ENCODE measurements around the gene KDM3A.

Gene KDM3A

GRCh38 chr2:86441392-86441881 is 266 bp downstream of the KDM3A start:
- H3K9ac ChIP-seq (ENCODE audit: low read length) = no peak overlapping the region
- H3K27me3 ChIP-seq (ENCODE audit: control insufficient read depth, insufficient read depth, low read length) = no peaks in the 10 kb centered on the region
- H3K27ac ChIP-seq (ENCODE audit: low read depth, low read length) = peak overlapping the region; percentile 96
- no peaks in the 10 kb centered on the region for H3K36me3 ChIP-seq (ENCODE audit: control insufficient read depth, insufficient read depth, low read length)
- peaks cover 23% of the 10 kb centered on the region for H3K4me1 ChIP-seq (ENCODE audit: control insufficient read depth, insufficient read depth, low read length)
- peak overlapping the region; percentile 64 for H3K4me3 ChIP-seq (ENCODE audit: low read length)

DNA sequence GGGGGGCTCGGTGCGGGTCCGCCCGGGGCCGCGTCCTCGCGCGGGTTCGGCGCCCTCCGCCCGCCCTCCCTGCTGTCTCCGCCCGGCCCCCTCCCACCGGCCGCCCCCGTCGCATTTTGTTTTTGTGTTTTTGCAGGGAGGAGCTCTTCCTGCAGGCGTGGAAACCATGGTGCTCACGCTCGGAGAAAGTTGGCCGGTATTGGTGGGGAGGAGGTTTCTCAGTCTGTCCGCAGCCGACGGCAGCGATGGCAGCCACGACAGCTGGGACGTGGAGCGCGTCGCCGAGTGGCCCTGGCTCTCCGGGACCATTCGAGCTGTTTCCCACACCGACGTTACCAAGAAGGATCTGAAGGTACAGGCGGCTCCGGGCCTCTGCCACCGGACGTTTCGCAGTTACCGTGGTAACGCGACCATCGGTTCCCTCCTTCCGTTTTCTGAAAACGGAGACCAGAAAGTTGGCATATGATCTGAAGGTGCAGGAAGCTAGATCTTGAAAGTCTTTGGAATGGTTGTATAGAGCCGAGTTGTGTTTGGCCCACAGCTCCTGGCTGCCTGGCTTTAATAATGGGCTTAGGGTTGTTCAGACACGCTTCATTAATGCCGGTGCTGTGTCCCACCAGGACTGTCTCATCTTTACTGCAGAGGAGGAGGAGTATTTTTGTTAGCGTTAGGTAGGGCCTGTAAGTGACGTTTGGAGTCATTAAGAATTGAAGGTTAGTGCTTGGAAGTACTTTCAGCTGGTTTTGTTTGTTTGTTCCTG is 891 bp downstream of the KDM3A start:
- peak overlapping the region; percentile 96 for H3K27ac ChIP-seq (ENCODE audit: low read depth, low read length)
- no peaks in the 10 kb centered on the region for H3K27me3 ChIP-seq (ENCODE audit: control insufficient read depth, insufficient read depth, low read length)
- no peaks in the 10 kb centered on the region for H3K36me3 ChIP-seq (ENCODE audit: control insufficient read depth, insufficient read depth, low read length)
- H3K9ac ChIP-seq (ENCODE audit: low read length) = peak overlapping the region; percentile 53
- H3K4me1 ChIP-seq (ENCODE audit: control insufficient read depth, insufficient read depth, low read length) = peaks cover 23% of the 10 kb centered on the region
- H3K4me3 ChIP-seq (ENCODE audit: low read length) = peak overlapping the region; percentile 67

DNA sequence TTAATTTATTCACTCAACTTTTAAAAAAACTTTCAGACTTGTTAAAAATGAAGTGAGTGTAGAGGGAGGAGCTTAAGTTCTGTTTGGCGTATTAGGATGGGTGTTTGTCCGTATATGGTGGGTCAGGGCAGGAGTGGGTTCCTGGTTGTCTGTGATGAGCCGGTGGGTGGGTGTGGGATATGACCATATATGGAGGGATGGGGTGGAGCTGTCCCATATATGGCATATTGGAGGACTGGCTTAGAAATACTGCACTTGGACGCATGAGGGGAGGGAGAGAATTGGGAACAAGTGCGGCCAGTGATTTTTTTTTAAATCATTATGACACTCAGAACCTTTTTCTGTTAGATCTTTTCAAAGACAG is 1.5 kb downstream of the KDM3A start:
- Histone ChIP-seq H3K9ac (ENCODE audit: low read length) (no peak overlapping the region), H3K27ac (ENCODE audit: low read depth, low read length) (peak overlapping the region; percentile 96), H3K4me1 (ENCODE audit: control insufficient read depth, insufficient read depth, low read length) (peaks cover 23% of the 10 kb centered on the region), H3K36me3 (ENCODE audit: control insufficient read depth, insufficient read depth, low read length) (no peaks in the 10 kb centered on the region), H3K27me3 (ENCODE audit: control insufficient read depth, insufficient read depth, low read length) (no peaks in the 10 kb centered on the region), H3K4me3 (ENCODE audit: low read length) (peak overlapping the region; percentile 67)

GRCh38 chr2:86443631-86444350 is 2.6 kb downstream of the KDM3A start:
- Histone ChIP-seq H3K27ac (ENCODE audit: low read depth, low read length) (peak overlapping the region; percentile 96), H3K4me1 (ENCODE audit: control insufficient read depth, insufficient read depth, low read length) (peaks cover 27% of the 10 kb centered on the region), H3K36me3 (ENCODE audit: control insufficient read depth, insufficient read depth, low read length) (no peaks in the 10 kb centered on the region), H3K27me3 (ENCODE audit: control insufficient read depth, insufficient read depth, low read length) (no peaks in the 10 kb centered on the region), H3K4me3 (ENCODE audit: low read length) (peak overlapping the region; percentile 67), H3K9ac (ENCODE audit: low read length) (no peak overlapping the region)

GRCh38 chr2:86445436-86445835 is 4.3 kb downstream of the KDM3A start:
- H3K36me3 ChIP-seq (ENCODE audit: control insufficient read depth, insufficient read depth, low read length) = peaks cover 7% of the 10 kb centered on the region
- H3K9ac ChIP-seq (ENCODE audit: low read length) = no peak overlapping the region
- peaks cover 32% of the 10 kb centered on the region for H3K4me1 ChIP-seq (ENCODE audit: control insufficient read depth, insufficient read depth, low read length)
- no peaks in the 10 kb centered on the region for H3K27me3 ChIP-seq (ENCODE audit: control insufficient read depth, insufficient read depth, low read length)
- no peak overlapping the region for H3K4me3 ChIP-seq (ENCODE audit: low read length)
- no peak overlapping the region for H3K27ac ChIP-seq (ENCODE audit: low read depth, low read length)

DNA sequence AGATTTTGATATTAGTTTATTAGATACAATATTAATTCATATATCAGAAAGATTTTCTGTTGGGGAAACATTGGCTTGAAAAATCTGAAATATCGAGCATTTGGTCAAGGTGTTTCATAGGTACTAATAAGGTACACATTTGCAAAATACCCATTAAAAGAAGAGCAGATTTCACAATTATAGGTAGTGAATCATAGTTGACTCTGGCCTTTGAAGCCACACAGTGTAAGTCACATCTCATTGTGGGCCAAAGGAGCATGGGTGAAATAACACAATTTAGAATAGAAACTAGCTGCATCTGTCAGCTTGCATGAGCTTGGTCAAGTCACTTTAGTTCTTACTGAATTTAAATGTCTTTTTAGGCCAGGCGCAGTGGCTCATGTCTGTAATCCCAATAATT is 4.9 kb downstream of the KDM3A start:
- no peaks in the 10 kb centered on the region for H3K27me3 ChIP-seq (ENCODE audit: control insufficient read depth, insufficient read depth, low read length)
- H3K36me3 ChIP-seq (ENCODE audit: control insufficient read depth, insufficient read depth, low read length) = peaks cover 9% of the 10 kb centered on the region
- no peak overlapping the region for H3K4me3 ChIP-seq (ENCODE audit: low read length)
- peaks cover 32% of the 10 kb centered on the region for H3K4me1 ChIP-seq (ENCODE audit: control insufficient read depth, insufficient read depth, low read length)
- no peak overlapping the region for H3K9ac ChIP-seq (ENCODE audit: low read length)
- no peak overlapping the region for H3K27ac ChIP-seq (ENCODE audit: low read depth, low read length)

DNA sequence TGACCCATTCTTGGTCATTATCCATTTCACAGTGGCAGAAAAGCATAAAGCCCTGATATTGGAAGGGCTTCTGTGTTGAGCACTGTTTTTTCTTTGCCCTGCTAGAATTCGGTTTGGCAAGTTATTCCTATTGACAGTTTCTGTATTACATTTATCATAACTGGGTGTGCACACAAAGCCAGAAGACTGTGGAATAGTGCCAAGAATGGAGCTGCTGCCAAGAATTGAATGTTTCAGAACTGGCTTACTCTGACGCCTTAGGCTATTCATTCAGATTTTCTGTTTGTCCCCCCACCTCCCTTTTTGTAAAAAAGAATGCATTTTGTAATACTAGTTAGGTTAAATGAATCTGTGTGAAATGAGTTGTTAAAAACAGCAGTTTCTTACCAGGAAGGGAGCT is 12.7 kb downstream of the KDM3A start:
- Histone ChIP-seq H3K9ac (ENCODE audit: low read length) (no peak overlapping the region), H3K4me1 (ENCODE audit: control insufficient read depth, insufficient read depth, low read length) (peaks cover 9% of the 10 kb centered on the region), H3K36me3 (ENCODE audit: control insufficient read depth, insufficient read depth, low read length) (peaks cover 24% of the 10 kb centered on the region), H3K27ac (ENCODE audit: low read depth, low read length) (peak overlapping the region; percentile 1), H3K27me3 (ENCODE audit: control insufficient read depth, insufficient read depth, low read length) (no peaks in the 10 kb centered on the region), H3K4me3 (ENCODE audit: low read length) (peak overlapping the region; percentile 39)

DNA sequence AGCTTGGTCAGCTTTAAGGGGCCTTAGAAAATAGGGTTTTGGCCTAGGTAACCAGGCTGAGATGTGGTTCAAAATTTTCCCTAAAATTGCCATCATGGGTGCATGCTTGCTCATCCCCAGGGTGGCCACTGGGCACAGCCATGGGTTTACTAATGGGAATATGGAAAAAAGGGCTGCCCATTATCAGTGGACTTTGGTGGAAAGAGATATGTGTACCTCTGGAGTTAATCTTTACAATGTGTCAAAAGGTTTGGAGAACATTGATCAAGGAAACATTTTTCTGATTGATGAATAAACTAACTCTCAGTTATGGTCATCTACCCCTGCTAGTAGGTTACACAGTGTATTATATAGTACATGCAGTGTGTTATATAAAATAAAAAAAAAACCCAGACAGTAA is 13.1 kb downstream of the KDM3A start:
- Histone ChIP-seq H3K4me1 (ENCODE audit: control insufficient read depth, insufficient read depth, low read length) (peaks cover 6% of the 10 kb centered on the region), H3K36me3 (ENCODE audit: control insufficient read depth, insufficient read depth, low read length) (peaks cover 27% of the 10 kb centered on the region), H3K27me3 (ENCODE audit: control insufficient read depth, insufficient read depth, low read length) (no peaks in the 10 kb centered on the region), H3K9ac (ENCODE audit: low read length) (no peak overlapping the region), H3K4me3 (ENCODE audit: low read length) (no peak overlapping the region), H3K27ac (ENCODE audit: low read depth, low read length) (peak overlapping the region; percentile 1)

DNA sequence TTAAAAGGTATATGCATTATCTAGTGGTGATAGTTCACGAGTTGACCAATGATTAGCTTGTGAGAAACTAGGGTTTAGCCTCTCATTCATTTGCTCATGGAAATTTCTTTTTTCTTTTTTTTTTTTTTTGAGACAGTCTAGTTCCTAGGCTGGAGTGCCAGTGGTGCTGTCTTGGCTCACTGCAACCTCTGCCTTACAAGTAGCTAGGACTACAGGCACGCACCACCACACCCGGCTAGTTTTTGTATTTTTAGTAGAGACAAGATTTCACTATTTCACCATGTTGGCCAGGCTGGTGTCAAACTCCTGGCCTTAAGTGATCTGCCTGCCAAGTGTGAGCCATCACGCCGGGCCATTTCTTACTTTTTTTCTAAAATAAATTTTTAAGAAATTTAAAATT is 14.0 kb downstream of the KDM3A start:
- Histone ChIP-seq H3K36me3 (ENCODE audit: control insufficient read depth, insufficient read depth, low read length) (peaks cover 23% of the 10 kb centered on the region), H3K27me3 (ENCODE audit: control insufficient read depth, insufficient read depth, low read length) (no peaks in the 10 kb centered on the region), H3K9ac (ENCODE audit: low read length) (no peak overlapping the region), H3K27ac (ENCODE audit: low read depth, low read length) (no peak overlapping the region), H3K4me3 (ENCODE audit: low read length) (no peak overlapping the region), H3K4me1 (ENCODE audit: control insufficient read depth, insufficient read depth, low read length) (peaks cover 4% of the 10 kb centered on the region)

DNA sequence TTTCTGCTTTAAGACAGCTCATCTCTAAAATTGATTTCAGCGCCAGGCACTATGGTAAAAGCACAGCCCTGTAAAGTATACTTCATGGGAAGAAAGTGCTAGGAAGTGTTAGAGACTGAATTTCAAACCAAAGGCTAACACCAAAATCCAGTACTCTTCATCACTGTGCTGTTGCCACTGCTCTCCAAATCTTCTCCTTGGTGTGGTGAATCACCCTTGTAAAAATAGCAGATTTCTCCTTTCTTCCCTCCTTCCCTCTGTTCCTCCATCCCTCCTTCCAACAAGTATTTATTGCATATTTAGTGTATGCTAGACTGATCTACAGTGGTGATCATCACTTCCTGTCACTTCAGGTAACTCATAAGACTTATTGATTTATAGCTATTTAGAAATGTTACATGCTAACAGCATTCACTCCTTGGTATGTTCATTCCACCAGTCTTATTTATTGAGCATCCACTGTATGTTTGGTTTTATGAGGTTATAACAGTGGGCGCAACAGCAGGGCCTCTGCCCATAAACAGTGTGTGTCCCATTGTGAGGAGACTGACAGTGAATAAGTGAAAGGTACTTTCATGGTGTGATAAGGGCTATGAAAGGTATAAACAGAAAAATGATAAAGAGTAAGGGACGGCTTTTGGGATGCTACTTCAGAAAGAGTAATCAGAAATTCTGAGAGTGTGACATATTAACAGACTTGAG is 20.0 kb downstream of the KDM3A start:
- Histone ChIP-seq H3K4me3 (ENCODE audit: low read length) (no peak overlapping the region), H3K27ac (ENCODE audit: low read depth, low read length) (no peak overlapping the region), H3K9ac (ENCODE audit: low read length) (no peak overlapping the region), H3K27me3 (ENCODE audit: control insufficient read depth, insufficient read depth, low read length) (no peaks in the 10 kb centered on the region), H3K36me3 (ENCODE audit: control insufficient read depth, insufficient read depth, low read length) (peaks cover 25% of the 10 kb centered on the region), H3K4me1 (ENCODE audit: control insufficient read depth, insufficient read depth, low read length) (peaks cover 12% of the 10 kb centered on the region)

- Histone ChIP-seq H3K4me3 (ENCODE audit: low read length) (no peak overlapping the region), H3K36me3 (ENCODE audit: control insufficient read depth, insufficient read depth, low read length) (peaks cover 21% of the 10 kb centered on the region), H3K27ac (ENCODE audit: low read depth, low read length) (no peak overlapping the region), H3K9ac (ENCODE audit: low read length) (no peak overlapping the region), H3K4me1 (ENCODE audit: control insufficient read depth, insufficient read depth, low read length) (peaks cover 19% of the 10 kb centered on the region), H3K27me3 (ENCODE audit: control insufficient read depth, insufficient read depth, low read length) (no peaks in the 10 kb centered on the region)
Measured at GRCh38 chr2:86464652-86465051, 23.5 kb downstream of the KDM3A start.

GRCh38 chr2:86466306-86466705 is 25.1 kb downstream of the KDM3A start:
- no peak overlapping the region for H3K9ac ChIP-seq (ENCODE audit: low read length)
- no peaks in the 10 kb centered on the region for H3K27me3 ChIP-seq (ENCODE audit: control insufficient read depth, insufficient read depth, low read length)
- peaks cover 19% of the 10 kb centered on the region for H3K4me1 ChIP-seq (ENCODE audit: control insufficient read depth, insufficient read depth, low read length)
- peaks cover 13% of the 10 kb centered on the region for H3K36me3 ChIP-seq (ENCODE audit: control insufficient read depth, insufficient read depth, low read length)
- peak overlapping the region; percentile 27 for H3K27ac ChIP-seq (ENCODE audit: low read depth, low read length)
- no peak overlapping the region for H3K4me3 ChIP-seq (ENCODE audit: low read length)

Measured in rectal smooth muscle tissue (tissue), 1 donor.